GM18951 (cell line): ENCODE data around the gene AKR1D1.
"Not testable (repeated sequence)": the region's sequence is repeated elsewhere in the genome, so short reads cannot be mapped to it uniquely, and the experiment has no call there.

Experiments used
- POLR2A ChIP-seq: IDR thresholded peaks from 4 replicates; pipeline ENCODE4 v1.6.1; 2011; ENCODE audit warnings: mild to moderate bottlenecking; ENCODE audit not compliant: insufficient read length, insufficient read depth; ENCODE audit errors: extremely low read depth
- in situ Hi-C: fragments of 300-500 bp; cut with MboI; formaldehyde crosslinking; loops from one replicate; pipeline ENCODE4 v1.12.0; 2022; ENCODE audit warnings: low sequenced_read_pairs, mixed read lengths, inconsistent platforms; ENCODE audit not compliant: unreplicated experiment

The AKR1D1 gene

DNA sequence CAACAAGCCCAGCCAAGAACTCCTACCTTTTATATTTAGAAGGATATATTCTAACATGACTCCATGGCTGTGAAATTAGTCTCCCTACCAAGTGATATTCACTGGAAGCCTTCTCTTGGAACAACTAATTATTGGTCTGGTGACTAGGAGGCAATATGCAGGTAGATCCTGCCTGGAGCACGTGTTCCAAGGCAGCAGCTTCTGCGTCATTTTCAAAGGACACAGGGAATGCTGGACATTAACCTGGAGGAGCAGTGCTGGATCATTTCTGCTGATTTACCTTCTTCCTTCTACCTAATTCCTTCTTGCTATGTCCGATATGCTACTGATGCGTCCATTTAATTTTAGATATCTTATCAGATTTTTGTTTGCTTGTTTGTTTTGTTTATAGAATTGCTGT lies 5.6 kb downstream of the AKR1D1 start:
- TF ChIP-seq POLR2A: no peak
- in situ Hi-C loops: no loop called here

DNA sequence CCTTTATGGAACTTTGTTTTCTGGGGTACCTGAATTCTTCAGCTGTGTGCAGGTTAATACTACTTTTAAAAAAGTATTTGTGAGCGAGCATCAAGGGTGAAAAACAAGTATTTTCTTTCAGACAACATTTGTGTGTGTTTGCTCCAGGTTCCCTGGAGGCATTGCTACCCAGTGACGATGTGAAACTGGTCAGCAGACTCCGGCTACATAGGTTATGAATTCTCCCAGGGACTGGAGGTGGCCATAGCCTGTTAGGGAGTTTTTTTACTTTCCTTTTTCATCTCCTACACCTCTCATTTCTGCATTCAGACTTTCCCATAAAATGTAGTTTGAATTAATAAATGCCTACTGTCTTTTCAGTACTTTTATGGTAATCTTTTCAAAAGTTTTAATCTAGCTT lies 7.6 kb downstream of the AKR1D1 start:
- in situ Hi-C loops: no loop called here
- no peak for TF ChIP-seq POLR2A

DNA sequence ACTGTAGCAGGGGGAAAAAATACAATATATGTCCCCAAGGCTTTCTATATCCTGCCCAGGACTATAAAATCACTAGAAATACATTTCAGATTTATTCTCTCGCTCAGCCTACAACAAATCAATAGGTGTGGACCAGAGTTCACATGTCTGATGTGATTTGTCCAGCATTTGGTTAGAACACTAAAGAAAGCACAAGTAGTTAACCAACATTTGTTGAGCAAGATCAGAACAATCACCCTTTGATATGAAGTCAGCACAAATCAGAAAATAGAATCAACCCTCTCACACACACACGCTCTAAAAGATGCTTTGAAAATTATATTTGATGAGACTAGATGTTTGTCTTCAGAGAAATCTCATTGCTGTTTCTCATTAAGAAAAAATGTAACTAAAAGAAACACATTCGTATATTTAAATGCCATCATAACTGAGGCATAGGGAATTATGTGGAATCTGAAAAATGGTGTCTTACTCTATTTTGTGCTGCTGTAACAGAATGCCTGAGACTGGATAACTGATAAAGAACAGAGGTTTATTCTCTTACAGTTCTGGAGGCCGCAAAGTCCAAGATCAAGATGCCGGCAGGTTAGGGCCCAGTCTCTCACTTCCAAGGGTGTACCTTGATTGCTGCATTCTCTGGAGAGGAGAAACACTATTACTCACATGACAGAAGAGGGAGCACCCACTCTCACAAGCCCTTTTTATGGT lies 10.5 kb downstream of the AKR1D1 start:
- no peak for TF ChIP-seq POLR2A
- in situ Hi-C loops: no loop called here

DNA sequence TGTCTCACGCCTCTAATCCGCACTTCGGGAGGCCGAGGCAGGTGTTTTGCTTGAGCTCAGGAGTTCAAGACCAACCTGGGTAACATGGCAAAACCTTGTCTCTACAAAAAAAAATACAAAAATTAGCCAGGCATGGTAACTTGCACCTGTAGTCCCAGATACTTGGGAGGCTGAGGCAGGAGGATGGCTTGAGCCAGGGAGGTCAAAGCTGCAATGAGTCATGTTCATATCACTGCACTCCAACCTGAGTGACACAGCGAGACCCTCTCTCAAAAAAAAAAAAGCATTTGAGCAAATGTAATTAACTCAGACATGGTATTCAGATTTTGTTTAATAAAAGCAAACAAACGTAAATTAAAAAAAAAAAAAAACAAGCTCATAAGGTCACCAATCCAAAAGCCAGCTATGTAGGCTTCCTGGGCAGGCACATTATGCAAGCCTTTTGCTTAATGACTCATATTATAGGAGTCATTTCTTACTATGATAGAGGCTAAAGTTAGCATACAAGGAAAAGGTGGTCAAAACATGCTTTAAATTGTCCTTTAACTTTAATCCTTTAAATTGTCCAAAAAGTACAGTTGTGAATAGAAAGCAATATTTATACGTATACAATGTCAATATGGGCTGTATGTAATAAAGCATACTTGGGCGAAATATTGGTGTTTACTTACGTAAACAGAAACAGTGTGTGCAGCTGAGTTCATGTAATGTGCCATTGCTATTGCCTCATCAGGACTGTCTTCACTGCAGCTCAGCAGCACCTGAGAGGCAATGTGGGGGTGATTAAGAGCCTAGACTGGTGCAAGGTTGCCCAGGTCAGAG lies 13.0 kb downstream of the AKR1D1 start:
- no peak for TF ChIP-seq POLR2A
- in situ Hi-C loops: no loop called here

DNA sequence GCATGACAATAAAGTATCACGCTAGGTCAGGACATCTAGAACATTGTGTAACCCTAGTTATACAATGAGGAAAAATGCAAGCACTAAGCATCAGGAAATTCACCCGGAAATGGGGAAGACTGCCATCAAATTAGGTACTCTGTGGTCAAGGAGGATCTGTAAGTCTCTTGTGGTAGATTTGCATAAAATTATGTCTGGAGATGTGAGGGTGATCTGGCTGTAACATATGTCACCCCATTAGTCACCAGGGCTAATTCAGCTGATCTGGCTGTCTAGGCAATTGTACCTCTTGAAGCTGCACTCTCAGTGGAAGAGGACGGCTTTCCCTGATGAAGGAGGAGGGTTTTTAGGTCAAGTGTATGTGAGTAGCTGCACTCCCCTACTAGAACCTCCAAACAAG lies 14.8 kb downstream of the AKR1D1 start:
- no peak for TF ChIP-seq POLR2A
- in situ Hi-C loops: no loop called here

DNA sequence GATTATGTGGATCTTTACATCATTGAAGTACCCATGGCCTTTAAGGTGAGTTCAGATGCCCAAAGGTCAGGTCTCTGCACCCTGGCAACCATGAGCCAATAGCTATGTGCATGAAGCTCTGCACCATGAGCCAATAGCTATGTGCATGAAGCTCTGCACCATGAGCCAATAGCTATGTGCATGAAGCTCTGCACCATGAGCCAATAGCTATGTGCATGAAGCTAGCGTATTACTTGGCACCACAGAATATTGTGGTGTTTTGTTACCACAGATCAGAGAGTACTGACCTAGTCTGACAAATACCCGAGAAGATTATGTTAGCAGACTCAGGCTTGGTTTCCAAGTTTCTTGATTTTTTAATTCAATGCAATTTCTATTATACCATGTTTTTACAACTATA lies 15.6 kb downstream of the AKR1D1 start:
- in situ Hi-C loops: not testable (repeated sequence)

DNA sequence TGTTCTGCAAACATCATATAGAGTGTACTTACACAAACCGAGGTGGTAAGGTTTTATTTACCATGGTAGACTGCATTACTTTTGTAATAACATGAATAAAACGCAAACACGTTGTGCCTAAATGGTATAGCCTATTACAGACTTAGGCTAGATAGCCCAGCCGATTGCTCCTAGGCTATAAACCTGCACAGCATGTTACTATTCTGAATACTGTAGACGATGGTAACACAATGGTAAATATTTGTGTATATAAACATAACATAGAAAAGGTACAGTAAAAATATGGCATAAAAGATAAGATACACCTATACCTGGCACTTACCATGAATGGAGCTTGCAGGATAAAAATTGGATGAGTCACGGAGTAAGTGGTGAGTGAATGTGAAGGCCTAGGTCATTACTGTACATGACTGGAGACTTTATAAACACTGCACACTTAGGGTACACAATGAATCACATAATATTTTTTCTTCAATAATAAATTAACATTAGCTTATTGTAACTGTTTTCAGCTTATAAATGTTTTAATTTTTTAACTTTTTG lies 16.3 kb downstream of the AKR1D1 start:
- no peak for TF ChIP-seq POLR2A

DNA sequence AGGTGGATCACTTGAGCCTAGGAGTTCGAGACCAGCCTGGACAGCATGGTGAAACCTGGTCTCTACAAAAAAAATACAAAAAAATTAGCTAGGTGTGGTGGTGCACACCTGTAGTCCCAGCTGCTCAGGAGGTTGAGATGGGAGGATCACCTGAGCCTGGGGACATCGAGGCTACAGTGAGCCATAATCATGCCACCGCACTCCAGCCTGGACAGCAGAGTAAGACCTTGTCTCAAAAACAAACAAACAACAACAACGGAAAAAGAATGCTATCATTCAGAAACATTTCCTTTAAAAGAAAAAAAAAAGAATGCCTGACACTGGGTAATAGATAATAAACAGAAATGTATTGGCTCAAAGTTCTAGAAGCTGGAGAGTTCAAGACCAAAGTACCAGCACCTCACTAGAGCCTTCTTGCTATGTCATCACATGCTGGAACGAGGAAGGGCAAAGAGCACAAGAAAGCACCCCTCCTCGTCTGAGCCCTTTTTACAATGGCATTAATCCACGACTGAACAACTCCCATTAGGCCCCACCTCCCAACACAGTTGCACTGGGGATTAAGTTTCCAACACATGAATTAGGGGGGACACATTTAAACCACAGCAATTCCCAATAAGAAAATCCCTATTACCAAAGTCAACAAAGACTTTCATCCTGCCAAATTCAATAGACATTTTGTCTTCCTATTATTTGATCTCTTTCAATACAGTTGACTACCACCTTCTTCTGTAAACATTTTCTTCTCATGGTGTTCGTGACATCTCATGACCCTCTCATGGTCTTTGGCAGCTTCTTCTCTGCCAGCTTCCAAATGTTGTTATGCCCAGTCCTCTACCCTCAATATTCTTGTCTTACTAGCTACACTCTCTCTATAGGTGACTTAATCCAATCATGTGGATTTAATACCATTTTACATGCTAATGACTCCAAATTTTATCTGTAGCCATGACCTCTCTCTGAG lies 20.0 kb downstream of the AKR1D1 start:
- no peak for TF ChIP-seq POLR2A
- in situ Hi-C loops: no loop called here

More for the DNA sequence above, 16.3 kb downstream of the AKR1D1 start:
- in situ Hi-C loops: no loop called here

DNA sequence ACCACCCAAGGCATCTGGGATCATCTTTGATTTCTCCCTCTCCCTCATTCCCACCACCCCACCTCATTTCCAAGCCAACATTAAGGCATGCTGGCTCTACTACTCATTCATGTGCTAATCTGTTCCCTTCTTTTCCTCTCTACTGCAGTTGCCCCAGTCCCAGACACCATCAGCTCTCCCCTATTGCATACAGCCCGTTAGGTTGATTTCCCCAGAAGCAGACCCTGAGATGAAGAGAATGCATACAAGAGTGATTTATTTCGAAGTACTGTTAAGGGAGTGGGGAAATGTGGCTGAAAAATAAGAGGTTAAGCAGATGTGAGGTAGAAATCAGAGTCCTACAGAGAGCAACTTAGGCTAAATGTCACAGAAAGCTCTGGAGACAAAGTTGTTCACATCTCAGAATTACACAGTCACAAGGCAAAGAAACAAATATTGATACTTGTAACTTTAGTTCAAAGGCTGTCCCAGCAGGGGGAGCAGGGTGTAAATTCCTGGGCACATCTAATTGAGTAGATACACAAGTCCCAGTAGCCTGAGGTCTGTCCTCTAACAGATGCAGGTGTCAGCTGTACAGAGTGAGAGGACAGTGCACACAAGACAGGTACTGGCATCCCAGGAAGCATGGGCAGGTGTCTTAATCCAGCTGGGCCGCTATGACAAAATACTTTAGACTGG lies 20.9 kb downstream of the AKR1D1 start:
- in situ Hi-C loops: no loop called here
- no peak for TF ChIP-seq POLR2A

DNA sequence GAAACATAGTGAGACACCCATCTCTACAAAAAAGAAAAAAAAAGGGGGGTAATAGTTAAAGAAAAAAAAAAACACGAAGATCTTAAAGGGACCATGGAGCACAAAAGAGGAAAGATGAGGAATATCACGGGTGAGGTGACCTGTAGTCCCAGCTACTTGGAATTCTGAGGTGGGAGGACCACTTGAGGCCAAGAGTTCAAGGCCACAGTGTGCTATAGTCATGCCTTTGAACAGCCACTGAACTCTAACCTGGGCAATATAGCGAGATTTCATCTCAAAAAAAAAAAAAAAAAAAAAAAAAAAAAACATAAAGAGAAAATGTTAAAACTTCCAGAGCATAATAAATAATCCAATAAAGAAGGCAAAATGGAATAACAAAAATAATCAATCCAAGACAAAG lies 23.6 kb downstream of the AKR1D1 start:
- no peak for TF ChIP-seq POLR2A
- in situ Hi-C loops: no loop called here

DNA sequence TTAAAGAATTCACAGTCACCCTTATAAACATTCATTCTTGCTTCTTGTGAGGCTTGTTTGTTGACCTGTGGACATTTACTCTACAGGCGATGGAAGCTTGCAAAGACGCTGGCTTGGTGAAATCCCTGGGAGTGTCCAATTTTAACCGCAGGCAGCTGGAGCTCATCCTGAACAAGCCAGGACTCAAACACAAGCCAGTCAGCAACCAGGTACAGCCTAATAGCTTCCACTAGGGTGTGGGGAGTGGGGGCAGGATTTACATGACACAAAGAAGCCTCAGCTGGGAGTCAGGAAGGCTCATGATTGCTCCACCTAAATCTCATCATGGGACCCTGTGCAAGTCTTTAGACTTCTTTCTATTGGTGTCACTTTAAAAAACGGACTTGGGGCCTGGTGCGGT lies 29.0 kb downstream of the AKR1D1 start:
- in situ Hi-C loops: no loop called here
- TF ChIP-seq POLR2A: no peak

DNA sequence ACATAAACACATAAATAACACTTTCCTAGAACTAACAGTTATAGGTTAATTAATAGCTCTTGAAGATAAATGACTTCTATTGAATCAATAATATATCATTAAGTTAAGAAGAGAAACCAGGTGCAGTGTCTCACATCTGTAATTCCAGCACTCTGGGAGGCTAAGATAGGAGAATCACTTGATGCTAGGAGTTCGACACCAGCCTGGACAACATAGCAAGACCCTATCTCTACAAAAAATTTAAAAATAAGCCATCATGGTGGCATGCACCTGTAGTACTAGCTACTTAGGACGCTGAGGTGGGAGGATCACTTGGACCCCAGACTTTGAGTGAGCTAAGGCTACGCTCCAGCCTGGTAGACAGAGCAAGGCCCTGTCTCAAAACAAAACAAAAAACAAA lies 38.8 kb downstream of the AKR1D1 start:
- in situ Hi-C loops: no loop called here
- TF ChIP-seq POLR2A: no peak

DNA sequence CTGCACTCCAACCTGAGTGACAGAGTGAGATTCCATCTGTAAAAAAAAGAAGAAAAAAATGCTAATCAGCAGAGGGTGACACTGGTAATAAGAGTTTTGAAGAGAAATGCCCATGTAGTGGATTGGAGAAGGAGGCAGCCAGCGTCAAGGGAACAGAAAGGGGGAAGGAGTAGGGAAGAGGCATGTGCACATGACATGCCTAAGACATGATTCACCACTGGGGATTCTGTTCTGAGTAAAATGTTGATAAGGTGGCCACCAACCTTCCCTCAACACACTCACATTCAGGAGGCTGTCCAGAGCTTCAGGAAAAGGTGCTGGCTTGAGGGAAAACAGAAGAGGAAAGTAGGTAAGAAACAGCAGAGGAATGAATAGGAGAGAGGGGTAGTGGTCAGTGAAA lies 39.9 kb downstream of the AKR1D1 start:
- in situ Hi-C loops: no loop called here
- TF ChIP-seq POLR2A: no peak

DNA sequence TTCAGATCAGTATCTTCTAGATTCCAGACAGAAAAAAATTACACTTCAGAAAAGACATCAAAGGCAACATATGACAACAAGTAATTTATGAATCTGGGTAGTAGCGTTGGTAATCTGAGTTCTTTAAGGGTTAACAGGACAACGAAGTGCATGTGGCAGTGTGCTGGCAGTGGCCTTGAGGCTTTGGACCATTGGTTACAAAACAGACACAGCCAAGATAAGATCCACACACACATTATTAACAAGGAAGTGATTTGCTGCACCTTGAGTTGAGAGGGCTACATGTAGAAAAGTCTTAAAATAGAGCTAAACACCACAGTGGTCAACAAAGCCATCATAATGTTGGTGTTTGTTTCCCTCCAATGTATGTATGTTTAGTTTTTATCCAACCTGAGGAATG lies 40.6 kb downstream of the AKR1D1 start:
- TF ChIP-seq POLR2A: no peak
- in situ Hi-C loops: no loop called here
